ENCODE data around the gene MYH15. TPM values are rescaled to one million over a fixed set of nuclear protein-coding genes. Genes with fewer than 3 reads are reported as not detected.

Gene MYH15
- total and polyA plus RNA-seq, 2 of the 8 experiments (the other 6 are each of a cell fraction or from before 2014, with no cell fraction given): under 0.01 TPM; not detected in 1

DNA sequence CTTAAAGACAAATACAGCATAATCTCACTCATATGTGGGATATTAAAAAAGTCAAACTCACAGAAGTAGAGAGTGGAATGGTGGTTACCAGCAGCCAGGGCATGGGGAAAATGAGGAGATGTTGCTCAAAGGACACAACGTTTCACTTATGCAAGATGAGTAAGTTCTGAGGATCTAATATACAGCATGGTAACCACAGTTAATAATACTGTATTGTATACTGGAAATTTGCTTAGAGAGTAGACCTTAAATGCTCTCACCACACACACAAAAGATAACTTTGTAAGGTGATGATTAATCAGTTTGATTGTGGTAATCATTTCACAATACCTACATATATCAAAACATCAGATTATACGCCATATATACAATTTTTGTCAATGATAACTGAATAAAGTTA, 60.0 kb downstream of the MYH15 start (continued):
- TF ChIP-seq BACH1 (IDR thresholded peaks at IDR 0.05; ENCODE audit: low read length) (no peak), EP300 (IDR thresholded peaks at IDR 0.05; ENCODE audit: borderline replicate concordance in 1 of 2, low read depth in 2 of 2, low read length in 2 of 2) (no peak), RXRA (IDR thresholded peaks at IDR 0.05; ENCODE audit: insufficient read depth, low read depth, low read length) (no peak)
